ENCODE measurements around the gene VWA5B1. TPM values are rescaled to one million over a fixed set of nuclear protein-coding genes. Genes with fewer than 3 reads are reported as not detected.

VWA5B1 gene
- total RNA-seq, 2 donors from 2014 or later = 0.44 TPM; not detected in 1

DNA sequence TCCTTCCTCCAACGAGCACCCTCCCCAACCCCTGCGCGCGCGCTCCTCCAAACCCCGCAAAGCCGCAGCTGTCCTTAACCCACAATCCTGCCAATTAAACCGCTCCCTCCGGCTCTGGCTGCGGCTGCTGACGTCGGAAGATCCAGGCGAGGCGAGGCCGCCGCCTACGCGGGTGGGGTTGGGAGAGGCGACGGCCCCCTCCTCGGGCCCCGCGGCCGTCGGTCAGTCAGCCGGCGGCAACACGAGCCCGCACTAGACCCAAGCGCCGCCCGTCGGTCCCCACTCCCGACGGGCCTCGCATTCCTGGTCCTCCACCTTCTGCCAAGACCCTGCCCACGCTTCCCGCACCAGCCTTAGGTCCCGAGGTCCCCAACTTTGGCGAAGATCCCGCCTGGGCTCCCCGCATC, 75.4 kb downstream of the VWA5B1 start:
- 4 to 9% methylated on average over 8 to 42 of the region's 42 CpGs for WGBS, 2 experiments (ENCODE audit: insufficient coverage in 1 of 2, insufficient read length in 1 of 2)
- no peak overlapping the region for H3K9ac ChIP-seq (ENCODE audit: extremely low read depth, low read length, poor library complexity, severe bottlenecking)
- H3K4me3 ChIP-seq (ENCODE audit: low read length) = peak overlapping the region; percentile 72

DNA sequence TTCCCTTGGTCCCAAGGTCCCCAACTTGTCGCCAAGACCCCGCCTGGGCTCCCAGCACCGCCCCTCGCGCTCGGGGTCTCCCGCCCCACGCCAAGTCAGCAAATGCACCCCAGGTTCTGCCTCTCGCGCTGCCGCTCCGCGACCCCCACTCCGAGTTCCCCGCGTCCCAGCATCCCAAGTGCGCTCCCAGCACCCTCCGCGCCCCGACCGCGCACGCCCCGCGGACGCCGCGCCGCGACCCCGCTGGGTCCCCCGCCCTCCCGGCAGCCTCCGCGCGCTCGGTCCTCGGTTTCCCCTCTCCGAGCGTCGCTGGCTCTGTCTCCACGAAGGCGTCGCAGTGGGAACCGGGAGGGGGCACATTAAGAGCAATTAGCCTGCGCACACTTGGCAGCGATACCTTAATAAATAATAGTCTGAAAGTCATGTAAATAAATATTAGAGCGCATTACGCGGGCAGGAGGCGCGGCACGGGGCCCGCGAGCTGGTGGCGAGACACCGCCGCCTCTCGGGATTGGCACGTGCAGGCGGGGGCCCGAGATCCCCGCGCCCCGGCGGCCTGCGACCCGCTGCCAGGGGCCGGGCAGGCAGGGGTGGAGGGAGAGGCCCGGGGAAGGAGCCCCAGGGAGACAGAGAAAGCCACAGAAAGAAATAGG, 75.9 kb downstream of the VWA5B1 start:
- Histone ChIP-seq H3K9me3 (ENCODE audit: control insufficient read depth, low read length) (no peaks in the 10 kb centered on the region), H3K27ac (ENCODE audit: low read depth, low read length) (no peak overlapping the region), H3K36me3 (ENCODE audit: control insufficient read depth, insufficient read depth, low read length) (no peaks in the 10 kb centered on the region), H3K4me3 (ENCODE audit: low read length) (peak overlapping the region; percentile 72), H3K9ac (ENCODE audit: extremely low read depth, low read length, poor library complexity, severe bottlenecking) (no peak overlapping the region), H3K4me1 (ENCODE audit: control insufficient read depth, insufficient read depth, low read length) (no peaks in the 10 kb centered on the region), H3K27me3 (ENCODE audit: control insufficient read depth, insufficient read depth, low read length, poor library complexity, severe bottlenecking) (peaks cover 94% of the 10 kb centered on the region)
- peak; percentile 60 for DNase-seq
- Mint-ChIP-seq H3K36me3 (ENCODE audit: low read depth) (no peaks in the 10 kb centered on the region), H3K4me3 (peak overlapping the region; percentile 54), H3K27ac (no peak overlapping the region), H3K4me1 (no peaks in the 10 kb centered on the region), H3K9me3 (no peaks in the 10 kb centered on the region), H3K27me3 (ENCODE audit: insufficient read depth) (peaks cover 96% of the 10 kb centered on the region)
- no peak for TF ChIP-seq CTCF (conservative IDR thresholded peaks at IDR 0.05)
- WGBS, 2 experiments (ENCODE audit: insufficient coverage in 1 of 2, insufficient read length in 1 of 2) = 1 to 2% methylated on average over 26 to 70 of the region's 70 CpGs

More for the DNA sequence above, 75.4 kb downstream of the VWA5B1 start:
- Histone ChIP-seq H3K27ac (ENCODE audit: low read depth, low read length) (no peak overlapping the region), H3K9me3 (ENCODE audit: control insufficient read depth, low read length) (no peaks in the 10 kb centered on the region), H3K27me3 (ENCODE audit: control insufficient read depth, insufficient read depth, low read length, poor library complexity, severe bottlenecking) (peaks cover 94% of the 10 kb centered on the region), H3K4me1 (ENCODE audit: control insufficient read depth, insufficient read depth, low read length) (no peaks in the 10 kb centered on the region), H3K36me3 (ENCODE audit: control insufficient read depth, insufficient read depth, low read length) (no peaks in the 10 kb centered on the region)
- Mint-ChIP-seq H3K27ac (no peak overlapping the region), H3K4me3 (peak overlapping the region; percentile 54), H3K27me3 (ENCODE audit: insufficient read depth) (peaks cover 95% of the 10 kb centered on the region), H3K9me3 (no peaks in the 10 kb centered on the region), H3K36me3 (ENCODE audit: low read depth) (no peaks in the 10 kb centered on the region), H3K4me1 (no peaks in the 10 kb centered on the region)
- no peak for TF ChIP-seq CTCF (conservative IDR thresholded peaks at IDR 0.05)
- peak; percentile 66 for DNase-seq

DNA sequence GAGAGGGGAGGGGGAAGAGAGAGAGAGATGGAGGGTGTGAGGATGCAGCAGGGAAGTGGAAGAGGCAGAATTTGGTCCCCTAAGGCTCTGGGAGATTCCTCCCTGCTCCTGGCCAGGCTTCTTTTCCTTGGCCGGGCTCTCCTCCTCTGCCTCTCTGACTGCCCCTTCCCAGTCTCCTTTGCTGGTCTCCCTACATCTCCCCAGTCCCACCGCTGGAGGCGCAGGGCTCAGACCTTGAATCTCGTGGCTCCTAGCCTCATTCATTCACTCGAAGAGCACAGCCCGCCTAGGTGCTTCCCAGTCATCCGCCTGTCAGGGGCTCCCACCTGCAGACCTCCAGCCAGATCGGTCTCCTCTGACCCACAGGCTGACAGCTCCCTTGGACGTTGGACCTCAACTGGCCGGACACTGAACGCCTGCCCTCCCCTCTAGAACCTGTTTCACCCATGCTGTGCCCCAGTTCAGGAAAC, 76.5 kb downstream of the VWA5B1 start:
- H3K27ac ChIP-seq (ENCODE audit: low read depth, low read length) = no peak overlapping the region
- H3K4me3 Mint-ChIP-seq = peak overlapping the region; percentile 54
- no peaks in the 10 kb centered on the region for H3K9me3 ChIP-seq (ENCODE audit: control insufficient read depth, low read length)
- H3K36me3 Mint-ChIP-seq (ENCODE audit: low read depth) = no peaks in the 10 kb centered on the region
- WGBS, 2 experiments (ENCODE audit: insufficient coverage in 1 of 2, insufficient read length in 1 of 2) = 3 to 10% methylated on average over 8 to 11 of the region's 11 CpGs
- peaks cover 96% of the 10 kb centered on the region for H3K27me3 ChIP-seq (ENCODE audit: control insufficient read depth, insufficient read depth, low read length, poor library complexity, severe bottlenecking)
- peak; percentile 88 for TF ChIP-seq CTCF (conservative IDR thresholded peaks at IDR 0.05)
- peak; percentile 93 for DNase-seq
- H3K9me3 Mint-ChIP-seq = no peaks in the 10 kb centered on the region
- H3K9ac ChIP-seq (ENCODE audit: extremely low read depth, low read length, poor library complexity, severe bottlenecking) = no peak overlapping the region
- no peaks in the 10 kb centered on the region for H3K4me1 Mint-ChIP-seq
- H3K4me3 ChIP-seq (ENCODE audit: low read length) = peak overlapping the region; percentile 72
- peaks cover 96% of the 10 kb centered on the region for H3K27me3 Mint-ChIP-seq (ENCODE audit: insufficient read depth)
- H3K27ac Mint-ChIP-seq = no peak overlapping the region
- H3K4me1 ChIP-seq (ENCODE audit: control insufficient read depth, insufficient read depth, low read length) = no peaks in the 10 kb centered on the region
- H3K36me3 ChIP-seq (ENCODE audit: control insufficient read depth, insufficient read depth, low read length) = no peaks in the 10 kb centered on the region
